GM06990 (cell line): ENCODE data around the gene FOXJ3.

Source experiments
- DNase-seq: peaks from one replicate; pipeline ENCODE4 v3.0.0-alpha.2; 2011; ENCODE audit not compliant: insufficient read length; ENCODE audit errors: extremely low read depth
- H3K27me3 ChIP-seq: replicated peaks from 2 replicates; pipeline ENCODE4 v1.6.0; 2011; ENCODE audit warnings: low read length; ENCODE audit not compliant: control insufficient read depth, insufficient read depth
- H3K36me3 ChIP-seq: 2 replicates; pipeline ENCODE4 v1.5.1; 2011; ENCODE audit warnings: low read length; ENCODE audit not compliant: control insufficient read depth, insufficient read depth
- H3K4me3 ChIP-seq: replicated peaks from 2 replicates; pipeline ENCODE4 v1.5.1; 2011; ENCODE audit warnings: low read depth, mild to moderate bottlenecking, control low read depth, low read length
- CTCF ChIP-seq: IDR thresholded peaks from 2 replicates; pipeline ENCODE4 v1.5.1; 2011; ENCODE audit warnings: low read length, control low read depth, mild to moderate bottlenecking, inconsistent platforms; ENCODE audit not compliant: insufficient read depth, poor library complexity, severe bottlenecking

Gene FOXJ3

GRCh38 chr1:42164551-42165420 is 170.2 kb downstream of the FOXJ3 start, which contains the start of gene GUCA2A:
Gene GUCA2A (minus strand): TSS chr1:42164745. CDS start chr1:42164712, 33 bp downstream.
- no peak for TF ChIP-seq CTCF
- H3K27me3 ChIP-seq = no peaks in the 10 kb centered on the region
- no peaks in the 10 kb centered on the region for H3K36me3 ChIP-seq
- DNase-seq = no peak
- H3K4me3 ChIP-seq = no peak within 1 kb of the TSS

- DNase-seq = no peak
- H3K27me3 ChIP-seq = no peaks in the 10 kb centered on the region
- TF ChIP-seq CTCF = no peak
- H3K36me3 ChIP-seq = no peaks in the 10 kb centered on the region
- no peak overlapping the region for H3K4me3 ChIP-seq
Measured at GRCh38 chr1:42163536-42164503, 171.2 kb downstream of the FOXJ3 start.

DNA sequence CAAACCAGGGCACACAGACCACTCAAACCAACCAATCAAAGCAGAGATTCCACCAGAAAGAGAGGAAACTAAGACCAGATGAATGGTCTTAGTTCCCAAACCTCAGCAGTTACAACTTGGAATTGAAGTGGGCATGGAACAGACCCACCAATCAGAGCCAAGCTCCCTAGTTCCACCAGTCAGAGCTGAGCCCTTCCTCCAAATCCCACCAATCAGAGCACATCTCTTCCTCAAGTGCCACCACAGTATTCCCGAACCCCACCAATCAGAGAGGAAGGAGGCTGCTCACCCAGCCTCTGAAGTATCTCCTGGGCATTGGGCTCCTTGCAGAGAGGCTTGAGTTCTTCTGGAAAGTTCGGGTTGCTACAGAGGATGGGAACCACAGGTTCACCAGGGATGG is 171.9 kb downstream of the FOXJ3 start:
- Histone ChIP-seq H3K36me3 (no peaks in the 10 kb centered on the region), H3K27me3 (no peaks in the 10 kb centered on the region), H3K4me3 (no peak overlapping the region)
- no peak for DNase-seq
- no peak for TF ChIP-seq CTCF

DNA sequence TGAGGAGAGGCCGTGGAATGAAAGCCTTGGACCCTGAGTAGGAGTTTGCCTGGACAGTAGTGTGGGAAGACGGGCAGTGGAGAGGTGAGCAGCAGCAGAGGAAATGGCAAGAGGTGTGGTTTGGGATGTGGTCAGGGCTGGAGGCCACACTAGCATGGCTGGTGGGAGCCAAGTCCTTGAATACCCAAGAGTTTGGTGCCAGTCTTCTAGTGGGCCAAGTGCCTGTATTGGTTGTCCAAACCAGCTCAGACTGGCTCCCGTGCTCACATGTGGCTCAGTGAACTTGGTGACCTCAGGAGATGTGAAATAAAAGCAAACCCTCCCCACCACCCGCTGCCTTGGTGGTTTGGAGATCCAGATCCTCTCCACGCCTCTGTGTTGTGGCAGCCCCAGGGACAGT is 172.9 kb downstream of the FOXJ3 start:
- no peaks in the 10 kb centered on the region for H3K27me3 ChIP-seq
- H3K36me3 ChIP-seq = no peaks in the 10 kb centered on the region
- no peak for DNase-seq
- no peak overlapping the region for H3K4me3 ChIP-seq
- no peak for TF ChIP-seq CTCF

GRCh38 chr1:42158189-42158588 is 176.8 kb downstream of the FOXJ3 start:
- no peak for DNase-seq
- TF ChIP-seq CTCF = no peak
- Histone ChIP-seq H3K36me3 (no peaks in the 10 kb centered on the region), H3K4me3 (no peak overlapping the region), H3K27me3 (no peaks in the 10 kb centered on the region; the same call in 1 of the 2 replicates)
